NCI-H2196 treated with DMSO at 0.1 percent for 48 hours (cell line): ENCODE results near the gene IRF2BPL.

Source experiments
- DNase-seq: peaks from one replicate; lab custom pipeline; 2025; ENCODE audit not compliant: unreplicated experiment; lab: John Stamatoyannopoulos, UW

The IRF2BPL gene

GRCh38 chr14:77012193-77012765 is 16.2 kb downstream of the IRF2BPL start:
- DNase-seq = no peak

GRCh38 chr14:77011245-77011644 is 17.3 kb downstream of the IRF2BPL start:
- DNase-seq = no peak

- no peak for DNase-seq
Observed at GRCh38 chr14:77009014-77009413, 19.5 kb downstream of the IRF2BPL start.

GRCh38 chr14:77008541-77008940 is 20.0 kb downstream of the IRF2BPL start:
- DNase-seq = no peak

GRCh38 chr14:77007975-77008421 is 20.5 kb downstream of the IRF2BPL start:
- peak; percentile 95 for DNase-seq

GRCh38 chr14:77007183-77007974 is 21.1 kb downstream of the IRF2BPL start:
- DNase-seq = peak; percentile 59

GRCh38 chr14:77006132-77006531 is 22.4 kb downstream of the IRF2BPL start:
- DNase-seq = no peak

GRCh38 chr14:77005559-77005958 is 22.9 kb downstream of the IRF2BPL start:
- no peak for DNase-seq

GRCh38 chr14:77004711-77005460 is 23.6 kb downstream of the IRF2BPL start:
- no peak for DNase-seq

GRCh38 chr14:77003960-77004710 is 24.4 kb downstream of the IRF2BPL start:
- no peak for DNase-seq

- no peak for DNase-seq
Observed at GRCh38 chr14:77002889-77003288, 25.6 kb downstream of the IRF2BPL start.

GRCh38 chr14:77002335-77002734 is 26.2 kb downstream of the IRF2BPL start:
- no peak for DNase-seq

GRCh38 chr14:77000340-77001270 is 27.9 kb downstream of the IRF2BPL start:
- DNase-seq = peak; percentile 82

- DNase-seq = no peak
Observed at GRCh38 chr14:76998910-76999309, 29.6 kb downstream of the IRF2BPL start.

GRCh38 chr14:76997257-76997970 is 31.1 kb downstream of the IRF2BPL start:
- no peak for DNase-seq

- DNase-seq = no peak
Observed at GRCh38 chr14:76996563-76997146, 31.9 kb downstream of the IRF2BPL start.

- DNase-seq = no peak
Observed at GRCh38 chr14:76995279-76996035, 33.1 kb downstream of the IRF2BPL start.

GRCh38 chr14:76993752-76994151 is 34.8 kb downstream of the IRF2BPL start:
- no peak for DNase-seq
